Suppressor macrophage treated with lipopolysaccharide for 4 hours (primary cell): ENCODE results near the gene GARS1.
"Not testable (repeated sequence)": the region's sequence is repeated elsewhere in the genome, so short reads cannot be mapped to it uniquely, and the experiment has no call there.

Experiments used
- DNase-seq: peaks from one replicate; pipeline ENCODE4 v3.0.0-alpha.2; 2020

GARS1 gene

GRCh38 chr7:30594540-30595435 is at the start of gene GARS1:
Gene GARS1 (plus strand): TSS chr7:30594878. CDS start chr7:30594922, 44 bp downstream.
- peak; percentile 96 for DNase-seq

- no peak for DNase-seq
Observed at GRCh38 chr7:30545791-30546555, 48.7 kb upstream of the GARS1 start.

GRCh38 chr7:30546596-30546995 is 48.1 kb upstream of the GARS1 start:
- DNase-seq = no peak

GRCh38 chr7:30548845-30549244 is 45.8 kb upstream of the GARS1 start:
- DNase-seq = peak; percentile 88

DNA sequence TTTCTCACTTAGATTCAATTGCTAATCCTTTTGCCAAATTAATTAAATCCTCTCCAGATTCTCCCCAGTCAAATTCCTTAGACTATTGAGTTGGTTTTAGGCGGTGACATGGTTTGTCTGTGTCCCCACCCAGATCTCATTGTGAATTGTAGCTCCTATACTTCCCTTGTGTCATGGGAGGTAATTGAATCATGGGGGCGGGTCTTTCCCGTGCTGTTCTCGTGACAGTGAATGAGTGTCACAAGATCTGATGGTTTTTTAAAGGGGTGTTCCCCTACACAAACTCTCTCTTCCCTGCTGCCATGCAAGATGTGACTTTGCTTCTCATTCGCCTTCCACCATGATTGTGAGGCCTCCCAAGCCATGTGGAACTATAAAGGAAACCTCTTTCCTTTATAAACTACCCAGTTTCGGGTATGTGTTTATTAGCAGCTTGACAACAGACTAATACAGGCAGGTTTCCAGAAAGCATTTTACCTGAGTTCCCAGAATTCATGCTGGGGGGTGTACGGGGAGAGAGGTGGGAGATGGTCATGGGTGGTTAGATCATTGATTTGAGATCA is 44.7 kb upstream of the GARS1 start:
- DNase-seq = peak; percentile 93

DNA sequence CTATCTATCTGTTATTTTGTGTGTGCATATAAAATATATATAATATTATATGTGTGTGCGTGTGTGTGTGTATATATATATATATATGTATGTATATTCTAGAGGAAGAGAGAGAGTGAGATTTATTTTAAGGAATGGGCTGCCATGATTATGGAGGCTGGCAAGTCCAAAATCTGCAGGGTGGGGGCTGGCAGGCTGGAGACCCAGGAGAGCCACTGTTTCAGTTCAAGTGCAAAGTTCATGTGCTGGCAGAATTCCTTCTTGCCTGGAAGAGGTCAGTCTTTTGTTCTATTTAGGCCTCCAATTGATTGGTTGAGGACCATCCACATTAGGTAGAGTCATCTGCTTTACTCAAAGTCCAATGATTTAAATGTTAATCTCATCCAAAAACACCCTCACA is 42.3 kb upstream of the GARS1 start:
- DNase-seq = no peak

DNA sequence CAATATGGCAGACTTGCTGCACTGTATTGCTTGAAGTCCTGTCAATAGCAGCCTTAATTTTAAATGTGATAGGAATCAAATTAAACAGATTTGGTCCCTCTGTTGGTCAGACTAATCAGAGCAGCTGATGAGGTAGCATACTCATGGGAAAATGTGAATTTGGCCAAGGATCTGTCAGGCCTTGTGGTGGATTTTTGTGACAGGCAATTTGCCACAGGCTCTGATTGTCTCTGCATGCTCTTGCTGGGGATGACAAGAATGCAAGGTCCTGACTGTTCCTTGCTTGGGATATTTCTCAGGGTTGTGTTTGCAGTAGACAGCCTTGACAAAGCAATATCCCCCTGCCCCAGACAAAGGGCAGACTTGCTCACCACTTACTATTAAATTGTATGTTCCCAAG is 41.5 kb upstream of the GARS1 start:
- no peak for DNase-seq

DNA sequence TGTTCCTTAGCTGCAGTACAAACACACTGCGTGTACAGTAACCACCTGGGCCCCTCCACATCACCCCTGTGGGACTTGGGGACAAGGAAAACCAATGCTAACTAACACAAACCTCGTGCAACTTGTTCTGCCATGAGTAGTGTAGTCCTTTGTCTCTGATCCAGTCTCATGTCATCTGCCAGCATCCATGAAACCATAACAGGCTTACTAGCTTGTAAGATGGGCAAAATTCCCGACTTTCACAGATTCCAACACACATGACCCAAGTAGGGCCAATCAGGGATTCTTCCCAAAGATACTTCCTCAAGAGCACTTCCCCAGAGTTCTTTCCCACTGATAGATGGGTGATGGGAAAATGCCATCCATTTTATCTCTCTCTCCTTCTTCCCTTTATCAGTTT is 41.1 kb upstream of the GARS1 start:
- DNase-seq = no peak

- DNase-seq = no peak
Observed at GRCh38 chr7:30555525-30555924, 39.2 kb upstream of the GARS1 start.

GRCh38 chr7:30556840-30557239 is 37.8 kb upstream of the GARS1 start:
- DNase-seq = no peak

GRCh38 chr7:30557245-30557644 is 37.4 kb upstream of the GARS1 start:
- no peak for DNase-seq

DNA sequence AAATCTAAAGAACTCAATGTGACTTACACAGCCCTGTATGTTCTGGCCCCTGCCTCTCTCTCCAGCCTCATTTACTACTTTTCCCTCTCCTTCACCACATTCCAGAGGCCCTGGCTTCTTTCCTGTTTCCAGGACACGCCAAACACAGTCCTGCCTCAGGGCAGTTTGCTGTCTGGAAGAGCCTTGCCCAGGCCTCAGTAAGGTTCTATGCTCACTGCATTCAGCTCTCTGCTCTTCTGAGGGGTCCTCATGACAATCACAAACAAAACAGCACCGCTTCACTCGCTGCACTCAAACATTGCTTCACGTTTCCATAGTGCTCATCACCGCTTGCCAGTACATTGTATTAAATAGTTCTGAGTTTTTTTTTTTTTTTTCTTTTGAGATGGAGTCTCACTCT is 35.1 kb upstream of the GARS1 start:
- DNase-seq = no peak

DNA sequence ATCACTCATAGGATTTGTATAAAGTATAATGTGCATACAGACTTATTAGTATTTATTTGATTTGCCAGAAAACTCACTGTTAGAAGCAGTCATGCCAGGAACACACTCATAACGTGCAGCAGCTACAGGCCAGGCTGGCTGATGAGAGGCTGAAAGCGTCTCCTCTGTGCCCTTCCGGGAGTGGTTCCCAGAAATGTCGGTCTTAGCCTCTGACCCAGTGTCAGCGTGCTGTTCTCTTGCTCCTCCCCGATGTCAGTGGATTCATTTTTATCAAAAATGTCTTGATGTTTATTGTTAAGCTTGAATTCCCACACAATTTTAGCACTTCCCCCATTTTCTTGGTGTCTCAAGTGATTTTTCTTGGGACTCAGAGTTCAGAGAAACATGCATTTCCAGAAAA is 33.3 kb upstream of the GARS1 start:
- no peak for DNase-seq

DNA sequence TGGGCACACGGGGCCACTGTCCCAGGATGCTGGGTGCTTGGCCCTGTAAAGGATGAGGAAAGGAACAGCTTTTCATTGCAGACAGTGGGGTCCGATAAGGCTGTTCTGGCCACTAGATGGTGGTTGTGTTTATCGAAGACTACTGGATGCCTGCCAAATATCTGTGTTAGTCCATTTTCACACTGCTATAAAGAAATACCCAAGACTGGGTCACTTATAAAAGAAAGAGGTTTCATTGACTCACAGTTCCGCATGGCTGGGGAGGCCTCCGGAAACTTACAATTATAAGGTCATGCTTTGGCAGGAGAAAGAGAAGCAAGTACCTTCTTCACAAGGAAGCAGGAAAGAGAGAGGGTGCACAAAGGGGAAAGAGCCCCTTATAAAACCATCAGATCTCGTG is 32.2 kb upstream of the GARS1 start:
- DNase-seq = no peak

DNA sequence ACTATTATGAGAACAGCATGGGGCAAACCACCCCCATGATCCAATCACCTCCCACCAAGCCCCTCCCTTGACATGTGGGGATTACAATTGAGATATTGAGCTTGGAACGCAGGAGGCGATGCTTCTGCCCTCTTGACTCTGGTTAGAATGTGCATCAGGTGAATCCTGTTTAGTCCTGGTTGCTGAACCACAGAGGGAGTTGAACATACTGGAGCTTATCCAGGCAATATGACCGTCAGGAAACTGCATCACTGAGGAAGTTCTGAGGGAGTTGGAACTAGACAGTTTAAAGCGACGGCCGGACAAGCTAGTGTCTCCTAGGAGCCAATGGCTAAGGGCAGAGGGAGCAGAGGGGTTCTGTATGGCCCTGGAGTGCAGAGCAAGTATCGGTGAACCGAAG is 31.8 kb upstream of the GARS1 start:
- DNase-seq = no peak

DNA sequence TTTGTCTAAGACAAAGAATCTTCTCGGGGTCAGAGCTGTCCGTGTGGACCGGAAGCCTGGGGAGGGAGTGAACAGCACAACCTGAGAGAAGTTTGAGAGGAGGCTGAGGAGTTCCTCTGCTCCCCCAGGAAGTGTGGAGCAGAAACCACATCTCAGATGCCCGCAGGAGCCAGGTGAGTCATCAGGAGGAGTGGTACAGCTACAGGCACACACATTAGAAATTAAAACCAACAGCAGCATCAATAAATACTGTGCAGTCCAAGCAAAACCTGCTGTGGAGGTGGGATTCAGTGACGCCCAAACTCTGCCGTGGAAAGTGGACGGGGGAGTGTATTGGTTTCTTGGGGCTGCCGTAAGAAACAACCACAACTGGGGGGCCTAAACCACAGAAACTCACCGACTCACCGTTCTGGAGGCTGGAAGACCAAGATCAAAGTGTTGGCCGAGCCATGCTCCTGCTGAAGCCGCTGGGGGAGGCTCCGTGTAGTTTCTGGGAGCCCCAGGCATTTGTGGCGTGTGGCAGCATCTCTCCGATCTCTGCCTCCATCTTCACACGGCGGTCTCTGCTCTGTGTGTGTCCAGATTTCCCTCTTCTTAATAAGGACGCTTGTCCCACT is 31.2 kb upstream of the GARS1 start:
- no peak for DNase-seq

DNA sequence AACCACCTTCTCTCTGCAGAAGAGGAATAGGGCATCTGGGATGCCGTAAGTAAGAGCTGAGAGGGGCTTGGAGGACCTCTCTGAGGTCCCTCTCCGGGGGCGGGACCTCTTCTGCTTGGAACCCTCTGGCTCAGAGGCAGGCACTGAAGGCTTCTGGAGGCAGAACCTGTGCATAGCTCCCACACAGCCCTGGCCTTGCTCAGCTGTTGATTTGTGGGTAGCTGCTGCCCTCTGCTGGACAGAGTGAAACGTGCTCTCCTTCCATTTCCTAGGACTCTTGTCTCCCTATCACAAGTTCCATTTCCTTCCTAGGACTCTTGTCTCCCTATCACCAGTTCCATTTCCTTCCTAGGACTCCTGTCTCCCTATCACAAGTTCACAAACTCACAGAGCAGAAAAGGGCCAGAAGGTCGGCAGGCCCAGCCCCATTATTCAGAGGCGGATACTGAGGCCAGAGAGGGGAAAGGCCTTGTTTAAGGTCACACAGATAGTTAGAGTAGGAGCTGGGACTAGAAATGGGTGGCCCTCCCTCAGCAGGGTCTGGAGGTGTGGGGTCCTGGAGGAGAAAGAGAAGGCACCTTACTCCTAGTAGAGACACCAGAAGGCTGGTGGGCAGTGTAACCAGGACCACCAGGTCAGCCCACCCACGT is 30.3 kb upstream of the GARS1 start:
- DNase-seq = peak; percentile 91

- DNase-seq = no peak
Observed at GRCh38 chr7:30566596-30566995, 28.1 kb upstream of the GARS1 start.

GRCh38 chr7:30567081-30567480 is 27.6 kb upstream of the GARS1 start:
- peak; percentile 81 for DNase-seq

GRCh38 chr7:30570238-30570637 is 24.4 kb upstream of the GARS1 start:
- not testable (repeated sequence) for DNase-seq

DNA sequence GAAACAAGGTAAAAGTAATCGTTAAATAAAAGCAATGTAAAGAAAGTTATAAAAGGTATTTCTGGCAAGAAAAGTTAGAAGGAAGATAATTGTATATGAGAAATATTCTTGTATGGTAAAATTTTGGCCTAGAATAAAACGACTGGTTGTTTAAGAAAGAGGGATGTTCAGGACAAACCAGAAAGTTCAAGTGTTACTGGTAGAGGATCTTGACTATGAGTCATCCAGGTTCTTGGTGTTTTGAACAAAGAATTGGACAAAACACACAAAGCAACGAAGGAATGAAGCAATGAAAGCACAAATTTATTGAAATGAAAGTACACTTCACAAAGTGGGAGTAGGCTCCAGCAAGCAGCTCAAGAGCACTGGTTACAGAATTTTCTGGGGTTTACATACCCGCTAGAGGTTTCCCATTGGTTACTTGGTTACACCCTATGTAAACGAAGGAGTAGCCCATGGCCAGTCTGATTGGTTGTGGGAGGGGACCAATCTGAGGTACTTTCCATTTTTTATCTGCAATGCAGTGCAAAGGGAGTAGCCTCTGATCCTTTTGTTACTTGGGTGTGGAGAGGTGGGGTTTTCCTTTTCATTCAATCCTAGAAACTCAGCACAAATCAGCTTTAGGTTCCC is 22.4 kb upstream of the GARS1 start:
- DNase-seq = no peak

DNA sequence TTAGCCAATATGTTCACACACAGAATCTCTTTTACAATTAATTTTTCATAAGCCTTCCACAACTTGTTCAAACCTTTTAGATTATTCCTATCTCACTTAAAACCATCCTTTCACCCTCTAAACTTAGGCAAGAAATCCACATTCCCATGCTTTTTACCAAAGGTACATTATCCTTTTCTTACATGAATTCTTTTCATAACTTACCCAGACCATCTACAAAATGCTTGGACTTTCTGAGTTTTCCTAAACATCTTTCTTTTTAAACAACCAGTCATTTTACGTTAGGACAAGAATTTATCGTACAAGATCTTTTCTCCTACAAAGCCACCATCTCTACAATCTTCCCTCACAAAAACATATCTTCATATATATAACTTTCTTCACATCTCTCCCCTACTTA is 18.8 kb upstream of the GARS1 start:
- no peak for DNase-seq
